CD14-positive monocyte (primary cell): ENCODE results near the gene GRID2. TPM values are rescaled to one million over a fixed set of nuclear protein-coding genes. Genes with fewer than 3 reads are reported as not detected.

Experiments used
- DNase-seq, 3 donors: peaks; one replicate each; pipeline ENCODE4 v3.0.0-alpha.2; 2011 to 2022
- H2AFZ ChIP-seq: 2 replicates; pipeline ENCODE4 v1.6.0; 2012; ENCODE audit warnings: mild to moderate bottlenecking, low read depth, low read length, inconsistent platforms; ENCODE audit not compliant: insufficient read depth, poor library complexity, severe bottlenecking
- H3K27ac ChIP-seq, 2 donors: 1 replicate in 1 of 2; 2 replicates in 1 of 2; pipeline ENCODE4 v1.5.1; 2012 to 2013; ENCODE audit warnings: low read length in 2 of 2, control low read depth in 1 of 2, inconsistent platforms in 1 of 2, low read depth in 1 of 2, mild to moderate bottlenecking in 1 of 2
- H3K27me3 ChIP-seq, 2 donors: one replicate each; pipeline versions ENCODE4 v1.6.0 to v1.6.1; 2011 to 2013; ENCODE audit warnings: low read length in 2 of 2; ENCODE audit not compliant: control insufficient read depth in 2 of 2, insufficient read depth in 2 of 2
- H3K36me3 ChIP-seq, 2 donors: replicated peaks in 1 of 2; 1 replicate in 1 of 2; 2 replicates in 1 of 2; pipeline versions ENCODE4 v1.5.1 to v1.6.1; 2012 to 2013; ENCODE audit warnings: low read length in 2 of 2, control low read depth in 1 of 2, inconsistent platforms in 1 of 2, mild to moderate bottlenecking in 1 of 2; ENCODE audit not compliant: insufficient read depth in 2 of 2, control insufficient read depth in 1 of 2
- H3K4me1 ChIP-seq, 2 donors: 1 replicate in 1 of 2; 2 replicates in 1 of 2; pipeline versions ENCODE4 v1.5.1 to v1.6.1; 2012 to 2013; ENCODE audit warnings: low read length in 2 of 2, control low read depth in 1 of 2, inconsistent platforms in 1 of 2, mild to moderate bottlenecking in 1 of 2, moderate library complexity in 1 of 2; ENCODE audit not compliant: insufficient read depth in 2 of 2, control insufficient read depth in 1 of 2
- H3K4me2 ChIP-seq: replicated peaks from 2 replicates; pipeline ENCODE3; 2012; ENCODE audit warnings: low read length, moderate library complexity, mild to moderate bottlenecking; ENCODE audit not compliant: poor library complexity, severe bottlenecking; ENCODE audit errors: extremely low read depth
- H3K4me3 ChIP-seq, 3 experiments: fragments of 200-600 bp in 1 of 3; sonication (generic) in 1 of 3; replicated peaks in 1 of 3; 1 replicate in 2 of 3; 2 replicates in 1 of 3; pipeline ENCODE4 v1.5.1; 2011 to 2013; ENCODE audit warnings: low read length in 3 of 3, mild to moderate bottlenecking in 3 of 3, control low read depth in 2 of 3, low read depth in 2 of 3, inconsistent platforms in 1 of 3, moderate library complexity in 1 of 3
- H3K79me2 ChIP-seq: 2 replicates; pipeline ENCODE4 v1.6.0; 2012; ENCODE audit warnings: mild to moderate bottlenecking, control low read depth, inconsistent platforms, low read length, moderate library complexity; ENCODE audit not compliant: insufficient read depth
- H3K9ac ChIP-seq: 2 replicates; pipeline ENCODE4 v1.6.0; 2017; ENCODE audit warnings: low read length, mild to moderate bottlenecking; ENCODE audit not compliant: insufficient read depth, poor library complexity, severe bottlenecking
- H3K9me3 ChIP-seq, 2 donors: replicated peaks in 1 of 2; 1 replicate in 1 of 2; 2 replicates in 1 of 2; pipeline versions ENCODE4 v1.5.1 to v1.6.1; 2012 to 2013; ENCODE audit warnings: low read length in 2 of 2, control low read depth in 1 of 2; ENCODE audit not compliant: control insufficient read depth in 1 of 2, insufficient read depth in 1 of 2
- H4K20me1 ChIP-seq: 2 replicates; pipeline ENCODE4 v1.6.0; 2012; ENCODE audit warnings: mild to moderate bottlenecking, low read length, control low read depth, moderate library complexity; ENCODE audit not compliant: insufficient read depth
- H3K27ac Mint-ChIP-seq, 7 donors: one replicate each; pipeline ENCODE4 v1.8.0; 2020; ENCODE audit warnings: mild to moderate bottlenecking in 7 of 7, mixed read lengths in 7 of 7, moderate library complexity in 6 of 7, inconsistent platforms in 2 of 7
- H3K27me3 Mint-ChIP-seq, 3 donors: one replicate each; pipeline ENCODE4 v1.8.0; 2021 to 2022; ENCODE audit warnings: low read depth in 3 of 3, mild to moderate bottlenecking in 3 of 3, mixed read lengths in 3 of 3, moderate library complexity in 3 of 3, inconsistent platforms in 1 of 3
- H3K36me3 Mint-ChIP-seq, 2 donors: one replicate each; pipeline ENCODE4 v1.8.0; 2020; ENCODE audit warnings: mixed read lengths in 2 of 2, inconsistent platforms in 1 of 2, mild to moderate bottlenecking in 1 of 2
- H3K4me1 Mint-ChIP-seq: one replicate; pipeline ENCODE4 v1.8.0; 2020; ENCODE audit warnings: mild to moderate bottlenecking, mixed read lengths
- H3K4me3 Mint-ChIP-seq, 2 donors: one replicate each; pipeline ENCODE4 v1.8.0; 2020; ENCODE audit warnings: mild to moderate bottlenecking in 2 of 2, mixed read lengths in 2 of 2, moderate library complexity in 1 of 2
- H3K9me3 Mint-ChIP-seq, 7 donors: one replicate each; pipeline ENCODE4 v1.8.0; 2020 to 2022; ENCODE audit warnings: mixed read lengths in 7 of 7, mild to moderate bottlenecking in 6 of 7, moderate library complexity in 6 of 7, inconsistent platforms in 2 of 7
- CTCF ChIP-seq: fragments of 200-600 bp; IDR thresholded peaks from one replicate; pipeline ENCODE4 v1.8.0; 2022; ENCODE audit warnings: antibody characterized with exemption, mild to moderate bottlenecking
- WGBS: methylation state at CpG from one replicate; pipeline ENCODE4 v1.1.5; 2013; ENCODE audit warnings: missing lambda C conversion rate; ENCODE audit not compliant: insufficient coverage; 5-methylcytosine and 5-hydroxymethylcytosine counted together
- intact Hi-C, 2 donors: fragments of 100-400 bp; cut with micrococcal nuclease; formaldehyde crosslinking; loops; one replicate each; pipeline versions ENCODE4 v1.15.0 to v1.15.1; 2023
- polyA plus RNA-seq, 3 donors: library from polyadenylated mRNA; depleted of rRNA in 1 of 3; unstranded in 2 of 3; stranded (reverse) in 1 of 3; fragments of 300-500 nt in 2 of 3; fragments of >200 nt in 1 of 3; fragmentation: Illumina TruSeq in 2 of 3; gene quantifications; 1 replicate in 2 of 3; 2 replicates in 1 of 3; pipeline ENCODE4 v1.2.3, GENCODE V29; 2012 to 2021

Gene GRID2
- polyA plus RNA-seq, 3 donors, result not detected

GRCh38 chr4:93561842-93562241, 1258.1 kb downstream of the GRID2 start:
- Histone ChIP-seq H3K4me2 (no peak overlapping the region), H3K27me3 (no peaks in the 10 kb centered on the region), H3K79me2 (no peaks in the 10 kb centered on the region), H3K4me1 (no peaks in the 10 kb centered on the region), H3K27ac (no peak overlapping the region), H3K4me3 (no peak overlapping the region), H3K36me3 (no peaks in the 10 kb centered on the region), H2AFZ (no peak overlapping the region), H3K9ac (no peak overlapping the region), H4K20me1 (no peaks in the 10 kb centered on the region), H3K9me3 (peaks cover 0 to 4% of the 10 kb centered on the region in 2 donors)
- Mint-ChIP-seq H3K36me3 (no peaks in the 10 kb centered on the region), H3K9me3 (peaks cover 3 to 13% (median 7%) of the 10 kb centered on the region in 7 donors), H3K4me3 (no peak overlapping the region), H3K27ac (no peak overlapping the region), H3K4me1 (no peaks in the 10 kb centered on the region), H3K27me3 (peaks cover 0 to 2% (median 0%) of the 10 kb centered on the region in 3 donors)
- WGBS, result no CpG with 5 or more reads among the region's 1 CpG
- intact Hi-C loops, result no loop called here
- DNase-seq, result no peak
- TF ChIP-seq CTCF, result no peak

GRCh38 chr4:93568758-93569157, 1265.0 kb downstream of the GRID2 start:
- no peaks in the 10 kb centered on the region for H3K36me3 Mint-ChIP-seq
- Histone ChIP-seq H3K79me2 (no peaks in the 10 kb centered on the region), H3K4me3 (no peak overlapping the region), H3K36me3 (no peaks in the 10 kb centered on the region), H3K9ac (no peak overlapping the region), H3K27ac (no peak overlapping the region), H3K4me1 (no peaks in the 10 kb centered on the region), H4K20me1 (no peaks in the 10 kb centered on the region), H3K27me3 (no peaks in the 10 kb centered on the region), H3K4me2 (no peak overlapping the region), H2AFZ (no peak overlapping the region), H3K9me3 (no peaks in the 10 kb centered on the region)
- no peaks in the 10 kb centered on the region for H3K27me3 Mint-ChIP-seq
- DNase-seq, result no peak
- peaks cover 0 to 7% (median 3%) of the 10 kb centered on the region in 7 donors for H3K9me3 Mint-ChIP-seq
- no peak overlapping the region for H3K27ac Mint-ChIP-seq
- WGBS, result no CpG with 5 or more reads among the region's 4 CpGs
- intact Hi-C loops, result no loop called here
- H3K4me1 Mint-ChIP-seq, result no peaks in the 10 kb centered on the region
- no peak for TF ChIP-seq CTCF
- no peak overlapping the region for H3K4me3 Mint-ChIP-seq
